Esophagus muscularis mucosa (tissue), 3 donors: ENCODE results near the gene APMAP.

Source experiments
- POLR2A ChIP-seq: fragments of 450-650 bp; IDR thresholded peaks from one replicate; pipeline ENCODE4 v1.6.1; 2017; ENCODE audit warnings: antibody characterized with exemption, moderate library complexity, mild to moderate bottlenecking, low read depth
- POLR2AphosphoS5 ChIP-seq, 2 donors: sonication (generic); formaldehyde crosslinking; IDR thresholded peaks; one replicate each; pipeline ENCODE4 v1.6.1; 2017; ENCODE audit warnings: antibody characterized with exemption in 2 of 2
- TF ChIP-seq, protein P1 (sequence below), 3 experiments: fragments of 200-600 bp in 2 of 3; fragments of 450-650 bp in 1 of 3; sonication (generic) in 2 of 3; IDR thresholded peaks; one replicate each; pipeline ENCODE4 v1.5.1; 2017 to 2019; ENCODE audit warnings: antibody characterized with exemption in 3 of 3, mild to moderate bottlenecking in 2 of 3, moderate library complexity in 1 of 3

DNA sequence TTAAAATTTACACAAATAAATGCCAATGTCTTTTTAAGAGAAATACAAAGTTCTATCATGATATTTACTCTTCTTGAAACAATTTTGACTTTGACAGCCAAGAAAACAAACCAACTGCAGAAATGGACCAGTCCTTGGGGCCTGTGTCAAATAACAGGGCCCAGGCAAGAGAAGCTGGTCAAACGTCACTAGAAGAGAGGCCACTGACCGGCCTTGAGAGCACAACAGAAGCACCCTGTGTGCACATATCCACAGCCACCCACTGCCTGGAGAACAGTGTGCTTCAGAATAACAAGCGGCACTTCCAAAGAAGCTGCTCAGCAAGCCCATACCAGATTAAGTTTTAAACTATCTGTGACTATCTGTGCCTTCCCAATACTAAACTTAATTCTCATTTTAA is 14.8 kb downstream of the APMAP start:
- TF ChIP-seq, protein P1, sequence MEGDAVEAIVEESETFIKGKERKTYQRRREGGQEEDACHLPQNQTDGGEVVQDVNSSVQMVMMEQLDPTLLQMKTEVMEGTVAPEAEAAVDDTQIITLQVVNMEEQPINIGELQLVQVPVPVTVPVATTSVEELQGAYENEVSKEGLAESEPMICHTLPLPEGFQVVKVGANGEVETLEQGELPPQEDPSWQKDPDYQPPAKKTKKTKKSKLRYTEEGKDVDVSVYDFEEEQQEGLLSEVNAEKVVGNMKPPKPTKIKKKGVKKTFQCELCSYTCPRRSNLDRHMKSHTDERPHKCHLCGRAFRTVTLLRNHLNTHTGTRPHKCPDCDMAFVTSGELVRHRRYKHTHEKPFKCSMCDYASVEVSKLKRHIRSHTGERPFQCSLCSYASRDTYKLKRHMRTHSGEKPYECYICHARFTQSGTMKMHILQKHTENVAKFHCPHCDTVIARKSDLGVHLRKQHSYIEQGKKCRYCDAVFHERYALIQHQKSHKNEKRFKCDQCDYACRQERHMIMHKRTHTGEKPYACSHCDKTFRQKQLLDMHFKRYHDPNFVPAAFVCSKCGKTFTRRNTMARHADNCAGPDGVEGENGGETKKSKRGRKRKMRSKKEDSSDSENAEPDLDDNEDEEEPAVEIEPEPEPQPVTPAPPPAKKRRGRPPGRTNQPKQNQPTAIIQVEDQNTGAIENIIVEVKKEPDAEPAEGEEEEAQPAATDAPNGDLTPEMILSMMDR (IDR thresholded peaks at IDR 0.05), result no peak
- TF ChIP-seq POLR2A, result no peak
- no peak for TF ChIP-seq POLR2AphosphoS5 (IDR thresholded peaks at IDR 0.05)
